Neural cell (in vitro differentiated cells): ENCODE data around the gene BMPR2.

Source experiments
- CTCF ChIP-seq: fragments of 450-650 bp; IDR thresholded peaks from 2 replicates; pipeline ENCODE4 v1.5.1; 2014; ENCODE audit warnings: antibody characterized with exemption, mild to moderate bottlenecking, moderate library complexity; ENCODE audit not compliant: poor library complexity, severe bottlenecking
- POLR2AphosphoS5 ChIP-seq: IDR thresholded peaks from 2 replicates; pipeline ENCODE4 v1.6.1; 2012
- RAD21 ChIP-seq: fragments of 450-650 bp; conservative IDR thresholded peaks from 2 replicates; pipeline ENCODE4 v1.6.1; 2014; ENCODE audit warnings: antibody characterized with exemption, mild to moderate bottlenecking, moderate library complexity
- SMC3 ChIP-seq: fragments of 450-650 bp; conservative IDR thresholded peaks from 2 replicates; pipeline ENCODE4 v1.6.1; 2014; ENCODE audit warnings: antibody characterized with exemption, mild to moderate bottlenecking, moderate library complexity; ENCODE audit not compliant: poor library complexity

- TF ChIP-seq CTCF (no peak), SMC3 (no peak), POLR2AphosphoS5 (no peak), RAD21 (no peak)
These were observed 145.3 kb downstream of the BMPR2 start for GRCh38 chr2:202521470-202521869.
